HG02759 (cell line): ENCODE data around the gene HLA-DRB5.
"Not testable (repeated sequence)": the region's sequence is repeated elsewhere in the genome, so short reads cannot be mapped to it uniquely, and the experiment has no call there.

Source experiments
- ATAC-seq: cut with Tn5 transposase; IDR thresholded peaks from one replicate; pipeline ENCODE4 v1.9.1; 2021; ENCODE audit warnings: mild to moderate bottlenecking, moderate library complexity; ENCODE audit not compliant: unreplicated experiment

Gene HLA-DRB5

GRCh38 chr6:32529697-32530430 lies at the start of gene HLA-DRB5:
Gene HLA-DRB5, minus strand, starts transcription at chr6:32530287. Its CDS starts 63 bp downstream, at chr6:32530224.
- no peak for ATAC-seq

GRCh38 chr6:32578962-32579361 lies 48.9 kb upstream of the HLA-DRB5 start:
- ATAC-seq = no peak

DNA sequence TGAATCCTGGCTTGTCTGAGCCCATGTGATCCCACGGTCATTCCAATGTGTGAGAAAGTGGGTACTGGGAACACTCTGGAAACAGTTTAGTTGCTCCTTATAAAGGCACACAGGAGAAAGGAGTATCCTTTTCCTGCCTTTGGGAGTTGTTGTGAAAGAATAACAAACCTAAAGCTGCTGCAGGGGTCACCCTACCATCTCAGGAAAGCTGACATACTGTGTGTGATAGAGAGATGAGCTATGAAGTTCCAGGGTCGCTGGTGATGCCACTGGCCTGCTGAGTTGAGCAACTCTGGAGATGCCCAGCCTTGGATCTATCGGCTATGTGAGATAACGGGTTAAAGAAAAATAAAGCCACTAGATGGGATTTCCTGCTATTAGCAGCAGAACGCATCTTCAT lies 47.4 kb upstream of the HLA-DRB5 start:
- not testable (repeated sequence) for ATAC-seq

DNA sequence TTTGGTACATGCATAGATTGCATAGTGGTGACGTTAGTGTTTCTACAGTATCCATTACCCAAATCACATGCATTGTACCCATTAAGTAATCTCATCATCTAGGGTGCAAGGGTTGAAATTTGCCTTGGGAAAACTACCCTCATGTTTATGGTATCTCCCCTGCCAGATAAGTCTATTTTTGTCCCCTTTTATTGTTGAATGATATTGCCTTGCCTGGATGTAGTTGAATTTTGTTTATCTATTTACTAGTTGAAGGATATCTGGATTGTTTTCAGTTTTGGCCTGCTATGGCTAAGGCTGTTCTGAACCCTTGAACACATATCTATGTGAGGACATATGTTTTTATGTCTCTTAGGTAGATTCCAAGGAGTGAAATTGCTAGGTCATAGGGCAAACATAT lies 46.2 kb upstream of the HLA-DRB5 start:
- ATAC-seq = no peak

DNA sequence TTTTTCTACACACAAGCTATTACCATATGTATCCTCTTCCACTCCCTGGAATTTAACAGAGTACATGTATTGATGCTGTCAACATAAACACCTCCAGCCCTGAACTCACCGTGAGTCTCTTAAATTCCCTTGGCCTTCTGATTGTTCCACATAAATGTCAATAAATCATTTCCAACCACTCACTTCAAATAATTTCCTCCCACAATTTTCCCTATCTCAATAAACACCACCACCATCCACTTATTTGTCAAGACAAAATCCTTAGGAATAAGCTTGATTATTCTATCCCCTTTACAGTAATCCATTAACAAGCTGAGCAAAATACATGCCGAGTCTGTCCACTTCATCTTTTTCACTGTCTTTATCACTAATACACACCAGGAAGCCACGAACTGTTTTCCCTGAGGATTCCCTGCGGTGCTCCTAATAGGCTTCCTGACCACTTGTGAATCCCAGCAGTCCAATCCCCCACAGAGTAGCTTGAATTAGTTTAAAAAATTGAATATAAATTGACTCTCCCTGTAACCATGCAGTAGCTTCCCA lies 40.3 kb upstream of the HLA-DRB5 start:
- ATAC-seq = no peak

GRCh38 chr6:32568561-32568960 lies 38.5 kb upstream of the HLA-DRB5 start:
- ATAC-seq = no peak

GRCh38 chr6:32566957-32567356 lies 36.9 kb upstream of the HLA-DRB5 start:
- no peak for ATAC-seq

GRCh38 chr6:32565511-32565910 lies 35.4 kb upstream of the HLA-DRB5 start:
- ATAC-seq = no peak

GRCh38 chr6:32562940-32563339 lies 32.9 kb upstream of the HLA-DRB5 start:
- ATAC-seq = no peak

GRCh38 chr6:32559747-32560146 lies 29.7 kb upstream of the HLA-DRB5 start:
- ATAC-seq = no peak

DNA sequence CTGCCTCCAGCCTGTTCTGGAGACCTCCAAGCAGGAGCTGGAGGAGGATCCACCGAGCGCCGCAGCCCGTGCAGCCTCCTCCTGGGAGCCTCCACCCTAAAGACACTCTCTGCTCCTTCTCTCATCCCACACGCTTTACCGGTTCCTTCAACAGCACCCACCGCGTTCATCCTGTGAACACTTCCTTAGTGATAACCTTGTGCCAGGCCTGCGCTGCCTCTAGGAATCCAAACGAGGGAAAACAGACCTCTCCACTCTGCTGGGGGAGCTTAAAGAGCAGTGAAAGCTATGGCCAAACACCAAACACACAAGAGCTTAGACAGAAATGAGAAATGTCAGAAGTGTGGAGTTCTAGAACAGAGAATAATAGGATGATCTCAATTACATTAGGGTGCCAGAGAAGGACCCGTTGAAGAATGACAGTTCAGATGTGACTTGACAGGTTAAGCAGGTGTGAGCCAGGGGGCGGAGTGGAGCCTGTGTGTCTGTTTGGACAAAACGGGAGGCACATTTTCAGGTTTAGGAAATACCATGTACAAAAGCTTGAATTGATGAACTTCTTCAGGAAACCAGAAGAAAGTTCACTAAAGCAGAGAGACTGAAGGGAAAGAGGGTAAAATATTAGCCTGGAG lies 28.5 kb upstream of the HLA-DRB5 start:
- ATAC-seq = no peak

- no peak for ATAC-seq
Measured at GRCh38 chr6:32554116-32554965, 24.3 kb upstream of the HLA-DRB5 start.

- no peak for ATAC-seq
Measured at GRCh38 chr6:32553037-32553742, 23.1 kb upstream of the HLA-DRB5 start.

- no peak for ATAC-seq
Measured at GRCh38 chr6:32551410-32551809, 21.3 kb upstream of the HLA-DRB5 start.

- ATAC-seq = no peak
Measured at GRCh38 chr6:32539839-32540238, 9.8 kb upstream of the HLA-DRB5 start.

DNA sequence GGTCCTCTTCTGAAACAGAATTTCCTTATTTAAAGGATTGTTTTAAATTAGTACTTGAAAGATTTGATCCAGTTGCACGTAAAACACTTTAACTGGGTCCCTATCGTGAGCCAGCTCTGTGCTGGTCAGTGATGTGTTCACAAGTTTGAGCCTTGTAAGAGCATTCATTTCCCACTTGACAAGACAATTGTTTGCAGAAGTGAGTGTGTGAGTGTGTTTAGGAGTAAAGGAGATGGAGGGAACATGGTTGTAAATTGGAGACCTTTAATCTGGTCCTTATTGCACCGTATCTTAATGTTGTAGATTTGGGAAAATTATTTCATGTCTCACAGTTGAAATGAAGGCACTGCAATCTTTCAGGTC lies 325 bp upstream of the HLA-DRB5 start:
- not testable (repeated sequence) for ATAC-seq

DNA sequence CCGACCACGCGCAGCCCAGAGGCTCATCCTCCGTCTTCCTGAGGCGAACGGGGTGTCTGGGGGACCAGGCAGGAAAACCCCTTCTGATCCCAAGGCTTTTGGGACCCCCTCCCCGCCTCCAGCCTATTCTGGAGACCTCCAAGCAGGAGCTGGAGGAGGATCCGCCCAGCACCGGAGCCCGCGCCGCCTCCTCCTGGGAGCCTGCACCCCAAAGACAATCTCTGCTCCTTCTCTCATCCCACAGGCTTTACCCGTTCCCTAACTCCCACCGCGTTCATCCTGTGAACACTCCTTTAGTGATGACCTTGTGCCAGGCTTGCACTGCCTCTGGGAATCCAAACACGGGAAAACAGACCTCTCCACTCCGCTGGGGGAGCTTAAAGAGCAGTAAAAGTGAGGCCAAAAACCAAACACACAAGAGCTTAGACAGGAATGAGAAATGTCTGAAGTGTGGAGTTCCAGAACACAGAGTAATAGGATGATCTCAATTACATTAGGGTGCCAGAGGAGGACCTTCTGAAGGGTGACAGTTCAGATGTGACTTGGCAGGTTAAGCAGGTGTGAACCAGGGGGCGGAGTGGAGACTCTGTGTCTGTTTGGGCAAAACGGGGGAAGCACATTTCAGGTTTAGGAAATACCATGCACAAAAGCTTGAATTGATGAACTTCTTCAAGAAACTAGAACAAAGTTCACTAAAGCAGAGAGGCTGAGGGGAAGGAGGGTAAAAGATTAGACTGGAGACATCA lies 7.6 kb downstream of the HLA-DRB5 start:
- ATAC-seq = no peak

DNA sequence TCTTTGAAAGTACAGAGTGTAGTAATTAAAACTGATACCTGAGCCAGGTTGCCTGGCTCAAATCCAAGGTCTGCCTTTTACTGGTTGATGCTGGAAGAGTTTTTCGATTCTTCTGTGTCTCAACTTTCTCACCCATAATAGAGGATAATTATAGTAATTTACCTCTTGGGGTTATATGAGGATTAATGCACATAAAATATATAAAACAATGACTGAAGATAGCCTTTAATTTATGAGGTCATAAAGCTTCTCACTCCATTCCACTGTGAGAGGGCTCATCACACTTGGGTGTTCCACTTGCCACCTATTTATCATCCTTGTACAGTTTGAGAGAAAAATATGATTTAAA lies 10.2 kb downstream of the HLA-DRB5 start:
- no peak for ATAC-seq

DNA sequence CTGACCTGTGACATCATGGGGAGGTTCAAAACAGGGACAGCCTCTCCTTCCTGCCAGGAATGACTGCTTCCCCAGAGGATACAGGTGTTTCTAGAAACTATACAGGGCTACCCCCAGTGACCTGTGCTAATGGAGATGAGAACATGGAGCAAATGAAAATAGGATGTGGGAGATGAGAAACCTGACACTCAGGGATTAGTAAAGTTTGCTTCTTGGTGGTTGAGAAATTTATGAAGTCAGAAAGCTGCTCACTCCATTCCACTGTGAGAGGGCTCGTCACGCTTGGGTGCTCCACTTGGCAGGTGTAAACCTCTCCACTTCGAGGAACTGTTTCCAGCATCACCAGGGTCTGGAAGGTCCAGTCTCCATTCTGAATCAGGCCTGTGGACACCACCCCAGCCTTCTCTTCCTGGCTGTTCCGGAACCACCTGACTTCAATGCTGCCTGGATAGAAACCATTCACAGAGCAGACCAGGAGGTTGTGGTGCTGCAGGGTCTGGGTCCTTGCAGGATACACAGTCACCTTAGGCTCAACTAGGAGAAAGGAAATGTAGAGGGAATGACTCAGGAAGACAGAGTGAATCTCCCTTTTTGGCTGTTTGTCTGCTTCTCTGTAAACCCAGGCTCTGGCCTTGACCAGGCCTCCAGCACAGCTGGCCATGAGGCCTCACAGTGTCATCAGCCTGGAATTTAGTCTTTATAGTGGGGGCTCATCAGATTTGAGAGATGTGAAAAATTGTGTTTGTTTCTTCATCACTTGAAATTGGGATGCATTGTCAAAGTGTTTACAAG lies 10.8 kb downstream of the HLA-DRB5 start:
- ATAC-seq = no peak
